PC-9 (cell line): ENCODE results near the gene DPH7. TPM values are rescaled to one million over a fixed set of nuclear protein-coding genes. Genes with fewer than 3 reads are reported as not detected.

Experiments
- BruUV-seq: library from RNA; stranded (reverse); fragments of 400-500 nt; replicated peaks from 2 replicates; lab custom pipeline; 2021; lab: Mats Ljungman, UMichigan
- CTCF ChIA-PET: fragments of 300-600 bp; sonication (Branson Sonifier 250); formaldehyde crosslinking; loops from one replicate; lab custom pipeline; 2022; ENCODE audit warnings: antibody characterized with exemption; lab: Charles Lee
- POLR2A ChIA-PET: fragments of 300-600 bp; sonication (Branson Sonifier 250); formaldehyde crosslinking; loops from one replicate; lab custom pipeline; 2022; ENCODE audit warnings: antibody characterized with exemption; ENCODE audit not compliant: unreplicated experiment; lab: Charles Lee
- DNase-seq, 2 experiments: peaks; one replicate each; pipeline versions ENCODE4 v3.0.0 to v3.0.0-alpha.2; 2015 to 2022; ENCODE audit warnings: mixed read lengths in 1 of 2
- H2AFZ ChIP-seq: fragments of 200-600 bp; sonication (generic); 2 replicates; pipeline ENCODE4 v1.8.1; 2017; ENCODE audit warnings: antibody characterized with exemption
- H3F3A ChIP-seq: fragments of 200-600 bp; sonication (generic); 2 replicates; pipeline ENCODE4 v1.8.1; 2017; ENCODE audit warnings: antibody characterized with exemption, mild to moderate bottlenecking, low read depth; ENCODE audit not compliant: insufficient read depth
- H3K27ac ChIP-seq: fragments of 200-600 bp; sonication (generic); 2 replicates; pipeline ENCODE4 v1.6.1; 2016; ENCODE audit warnings: mixed run types
- H3K27me3 ChIP-seq: fragments of 200-600 bp; sonication (generic); 2 replicates; pipeline ENCODE4 v1.6.1; 2016; ENCODE audit warnings: low read depth, mixed run types; ENCODE audit not compliant: insufficient read depth
- H3K36me3 ChIP-seq: fragments of 200-600 bp; sonication (generic); 2 replicates; pipeline ENCODE4 v1.6.1; 2016; ENCODE audit warnings: low read depth, mixed run types
- H3K4me1 ChIP-seq: fragments of 200-600 bp; sonication (generic); replicated peaks from 2 replicates; pipeline ENCODE4 v1.6.1; 2016; ENCODE audit warnings: mixed run types; ENCODE audit not compliant: insufficient read depth
- H3K4me2 ChIP-seq: fragments of 200-600 bp; sonication (generic); 2 replicates; pipeline ENCODE4 v1.6.1; 2017; ENCODE audit warnings: mixed run types
- H3K4me3 ChIP-seq: fragments of 200-600 bp; sonication (generic); 2 replicates; pipeline ENCODE4 v1.6.1; 2016; ENCODE audit warnings: mixed run types
- H3K79me2 ChIP-seq: fragments of 200-600 bp; sonication (generic); 2 replicates; pipeline ENCODE4 v1.6.1; 2017; ENCODE audit warnings: low read depth, mixed run types
- H3K9me2 ChIP-seq: fragments of 200-600 bp; sonication (generic); 2 replicates; pipeline ENCODE4 v1.8.1; 2017; ENCODE audit warnings: mild to moderate bottlenecking; ENCODE audit not compliant: insufficient read depth
- H3K9me3 ChIP-seq: fragments of 200-600 bp; sonication (generic); 2 replicates; pipeline ENCODE4 v1.8.1; 2016; ENCODE audit warnings: low read depth; ENCODE audit not compliant: insufficient read depth
- H4K20me1 ChIP-seq: fragments of 200-600 bp; sonication (generic); 2 replicates; pipeline ENCODE4 v1.8.1; 2017; ENCODE audit not compliant: insufficient read depth
- CTCF ChIP-seq: fragments of 200-600 bp; sonication (generic); conservative IDR thresholded peaks from 2 replicates; pipeline ENCODE4 v1.6.1; 2017; ENCODE audit warnings: mixed run types, antibody characterized with exemption, mild to moderate bottlenecking, moderate library complexity
- EZH2 ChIP-seq: fragments of 200-600 bp; sonication (generic); IDR thresholded peaks from 2 replicates; pipeline ENCODE4 v1.8.0; 2017; ENCODE audit warnings: antibody characterized with exemption, low read depth
- intact Hi-C: fragments of 100-400 bp; cut with micrococcal nuclease; formaldehyde crosslinking; loops from one replicate; pipeline ENCODE4 v1.10.0; 2022; ENCODE audit not compliant: unreplicated experiment
- total RNA-seq: library from RNA; stranded (reverse); gene quantifications from 2 replicates; pipeline ENCODE4 v1.2.3, GENCODE V29; 2021

The DPH7 gene
- total RNA-seq, 1 experiment from 2014 or later, result 48.5 TPM

DNA sequence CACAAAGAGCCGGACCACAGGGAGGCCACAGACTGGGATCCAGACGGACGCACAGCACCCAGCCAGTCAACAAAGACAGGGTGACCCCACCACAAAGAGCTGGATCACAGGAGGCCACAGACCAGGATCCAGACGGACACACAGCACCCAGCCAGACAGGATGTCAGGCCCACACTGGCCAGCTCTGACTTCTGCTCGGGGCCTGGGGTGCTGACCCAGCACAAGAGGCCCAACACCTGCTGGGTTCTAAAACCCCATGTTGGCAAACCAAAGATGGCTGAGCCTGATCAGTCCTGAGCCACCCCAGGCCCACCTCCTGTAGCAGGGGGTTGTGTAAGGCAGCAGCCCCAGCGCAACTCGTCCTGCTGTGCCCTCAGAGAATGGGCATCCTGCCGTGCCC is 5.2 kb upstream of the DPH7 start:
- no peaks in the 10 kb centered on the region for H3K9me3 ChIP-seq
- TF ChIP-seq EZH2, result no peak
- TF ChIP-seq CTCF, result no peak
- no peaks in the 10 kb centered on the region for H3K9me2 ChIP-seq
- BruUV-seq, result no TSS peak
- DNase-seq, result no peak
- peaks cover 6% of the 10 kb centered on the region; the same call in 1 of the 2 replicates for H4K20me1 ChIP-seq
- no peak overlapping the region for H3K27ac ChIP-seq
- H2AFZ ChIP-seq, result no peak overlapping the region
- ChIA-PET CTCF (interaction anchor here (0.5 kb wide), 1 partner anchor 161 kb away, joined by 9 read pairs; the partner anchor contains the start of genes EXD3 and NOXA1), POLR2A (no interaction called here)
- peaks cover 10% of the 10 kb centered on the region for H3K79me2 ChIP-seq
- no peak overlapping the region for H3K4me3 ChIP-seq
- intact Hi-C loops, result loop anchor here (2.0 kb wide), 1 partner anchor 89 kb away; no protein-coding TSS in a partner anchor
- no peak overlapping the region for H3K4me2 ChIP-seq
- H3K27me3 ChIP-seq, result no peaks in the 10 kb centered on the region
- peaks cover 7% of the 10 kb centered on the region for H3K4me1 ChIP-seq
- peaks cover 12% of the 10 kb centered on the region; the same call in 1 of the 2 replicates for H3K36me3 ChIP-seq
- H3F3A ChIP-seq, result peaks cover 23% of the 10 kb centered on the region; the same call in 1 of the 2 replicates

DNA sequence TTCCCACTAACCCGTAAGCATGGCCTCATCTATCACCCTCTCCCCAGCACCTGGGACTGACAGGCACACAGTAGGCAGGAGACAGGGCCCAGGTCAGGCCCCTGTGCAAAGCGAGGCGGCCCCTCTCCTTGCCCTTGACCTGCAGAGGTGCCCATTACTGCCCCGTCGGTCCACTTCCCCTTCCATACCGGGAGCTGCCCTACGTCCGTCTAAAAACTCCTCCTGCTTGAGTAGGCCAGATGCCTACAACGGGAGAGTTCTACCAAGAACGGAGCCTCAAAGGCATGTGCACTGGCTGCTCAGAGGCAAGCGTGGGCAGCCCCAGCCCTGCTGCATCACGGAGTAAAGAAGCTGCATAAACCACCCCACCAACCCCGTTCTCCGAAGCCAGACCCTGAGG is 4.6 kb upstream of the DPH7 start:
- intact Hi-C loops, result loop anchor here (2.0 kb wide), 1 partner anchor 89 kb away; no protein-coding TSS in a partner anchor
- H3K79me2 ChIP-seq, result peaks cover 5% of the 10 kb centered on the region
- no peak overlapping the region for H2AFZ ChIP-seq
- H3K4me2 ChIP-seq, result no peak overlapping the region
- H3K9me3 ChIP-seq, result no peaks in the 10 kb centered on the region
- POLR2A ChIA-PET, result no interaction called here
- TF ChIP-seq EZH2 (no peak), CTCF (no peak)
- CTCF ChIA-PET, result interaction anchor here (0.5 kb wide), 1 partner anchor 160 kb away, joined by 9 read pairs; the partner anchor contains the start of genes EXD3 and NOXA1
- H3K27me3 ChIP-seq, result no peaks in the 10 kb centered on the region
- H3K27ac ChIP-seq, result no peak overlapping the region
- peaks cover 4% of the 10 kb centered on the region; the same call in 1 of the 2 replicates for H3K4me1 ChIP-seq
- no peak for DNase-seq
- peaks cover 24% of the 10 kb centered on the region; the same call in 1 of the 2 replicates for H3F3A ChIP-seq
- peaks cover 11% of the 10 kb centered on the region; the same call in 1 of the 2 replicates for H3K36me3 ChIP-seq
- BruUV-seq, result no TSS peak
- H3K9me2 ChIP-seq, result no peaks in the 10 kb centered on the region
- H3K4me3 ChIP-seq, result no peak overlapping the region
- H4K20me1 ChIP-seq, result no peaks in the 10 kb centered on the region

DNA sequence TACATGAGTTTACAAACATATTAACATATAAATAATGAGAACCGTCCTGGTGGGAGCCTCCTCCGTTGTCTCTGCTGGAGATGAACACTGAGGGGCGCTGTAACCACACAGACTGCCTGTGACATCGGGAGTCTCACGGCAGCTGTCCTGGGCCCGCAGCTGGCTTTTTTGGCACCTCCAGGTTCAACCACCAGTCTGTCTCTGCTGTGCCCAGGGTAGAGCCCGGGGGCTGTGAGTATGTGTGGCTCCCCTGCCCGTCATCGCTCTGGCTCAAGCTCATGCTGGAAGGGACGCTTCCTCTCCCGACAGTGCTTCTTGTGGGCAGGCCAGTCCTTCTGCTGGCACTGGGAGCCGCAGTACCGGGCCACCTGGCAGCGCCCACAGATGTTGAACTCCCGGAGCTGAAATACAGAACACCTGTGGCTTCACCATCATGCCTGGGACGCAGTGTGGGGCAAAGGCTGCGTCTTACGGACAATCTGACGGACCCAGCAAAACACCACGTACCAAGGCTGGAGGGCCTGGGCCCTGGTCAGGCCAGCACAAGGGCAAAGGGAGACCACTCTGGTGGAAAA is 3.6 kb upstream of the DPH7 start:
- H2AFZ ChIP-seq, result no peak overlapping the region
- ChIA-PET POLR2A (no interaction called here), CTCF (no interaction called here)
- H3K27me3 ChIP-seq, result no peaks in the 10 kb centered on the region
- H3K9me2 ChIP-seq, result no peaks in the 10 kb centered on the region
- no peak overlapping the region for H3K27ac ChIP-seq
- H3K36me3 ChIP-seq, result peaks cover 4% of the 10 kb centered on the region; the same call in 1 of the 2 replicates
- no TSS peak for BruUV-seq
- no peaks in the 10 kb centered on the region for H3K9me3 ChIP-seq
- no peak overlapping the region for H3K4me3 ChIP-seq
- no peak overlapping the region for H3K4me2 ChIP-seq
- peaks cover 12% of the 10 kb centered on the region for H3K79me2 ChIP-seq
- H3K4me1 ChIP-seq, result peaks cover 6% of the 10 kb centered on the region
- peak in 1 of 2 experiments; percentile 32 for DNase-seq
- peaks cover 24% of the 10 kb centered on the region; the same call in 1 of the 2 replicates for H3F3A ChIP-seq
- peaks cover 6% of the 10 kb centered on the region; the same call in 1 of the 2 replicates for H4K20me1 ChIP-seq
- intact Hi-C loops, result loop anchor here (2.0 kb wide), 1 partner anchor 90 kb away; no protein-coding TSS in a partner anchor
- TF ChIP-seq EZH2 (no peak), CTCF (peak; percentile 66)
